ENCODE results near the gene EMILIN3. TPM values are rescaled to one million over a fixed set of nuclear protein-coding genes. Genes with fewer than 3 reads are reported as not detected.

EMILIN3 gene
- total RNA-seq, 1 experiment from 2014 or later: 5.9 TPM

DNA sequence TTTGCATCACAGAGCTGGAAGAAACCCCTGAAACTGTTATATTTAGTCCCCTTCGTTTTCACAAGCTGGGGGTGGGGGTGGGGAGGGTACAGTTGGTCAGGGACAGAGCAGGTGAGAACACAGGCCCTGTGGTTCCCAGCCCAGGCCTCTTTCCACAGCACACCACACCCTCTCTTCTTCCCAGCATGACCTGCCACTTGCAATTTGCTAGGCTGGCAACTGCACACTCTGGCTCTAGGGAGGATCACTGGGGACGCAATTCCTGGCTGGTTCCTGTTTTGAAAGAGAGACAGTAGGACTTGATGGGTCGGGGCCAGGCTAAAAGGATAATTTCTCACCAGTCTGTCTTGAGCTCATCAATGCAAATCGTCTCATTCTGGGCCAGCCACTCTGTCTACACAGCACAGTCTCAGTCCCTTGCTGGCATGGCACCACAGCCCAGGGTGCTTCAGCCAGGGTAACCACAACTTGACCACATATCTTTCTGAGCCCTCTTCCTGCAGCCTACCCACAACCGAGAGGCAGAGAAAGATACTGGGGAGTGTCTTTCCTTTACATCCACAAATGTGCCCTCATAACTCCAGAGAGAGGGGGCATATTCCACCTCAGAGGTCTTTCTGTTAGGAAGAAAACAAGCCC is 41.7 kb upstream of the EMILIN3 start:
- Histone ChIP-seq H4K5ac (ENCODE audit: insufficient read length, low read depth, low read length) (no peak overlapping the region), H3K79me2 (ENCODE audit: insufficient read depth, low read length) (no peaks in the 10 kb centered on the region), H3K27ac (ENCODE audit: insufficient read length, low read depth, low read length) (no peak overlapping the region), H2BK20ac (ENCODE audit: low read depth, low read length, poor library complexity, severe bottlenecking) (no peak overlapping the region), H3K56ac (ENCODE audit: insufficient read length, low read depth, low read length) (no peak overlapping the region), H3K23me2 (ENCODE audit: insufficient read length, low read depth, low read length, poor library complexity, severe bottlenecking) (no peaks in the 10 kb centered on the region), H4K8ac (replicated peaks; ENCODE audit: insufficient read length, low read depth, low read length) (no peak overlapping the region), H3K27me3 (ENCODE audit: insufficient read depth, low read length) (no peaks in the 10 kb centered on the region), H2BK5ac (ENCODE audit: insufficient read length, low read length) (no peak overlapping the region), H3K4me2 (ENCODE audit: insufficient read depth, insufficient read length, low read length) (no peak overlapping the region), H3K4ac (ENCODE audit: low read depth, low read length) (no peak overlapping the region), H2BK15ac (ENCODE audit: low read depth, low read length) (no peak overlapping the region), H3K9ac (ENCODE audit: extremely low read depth, insufficient read length, low read length) (no peak overlapping the region), H3K23ac (ENCODE audit: insufficient read length, low read depth, low read length) (no peak overlapping the region), H3K79me1 (ENCODE audit: insufficient read depth, low read depth, low read length, poor library complexity, severe bottlenecking) (no peaks in the 10 kb centered on the region), H3K4me1 (ENCODE audit: insufficient read depth, low read length) (no peaks in the 10 kb centered on the region), H3T11ph (ENCODE audit: low read length) (no peak overlapping the region), H2AFZ (ENCODE audit: low read length) (no peak overlapping the region), H3K9me3 (ENCODE audit: control insufficient read depth, low read depth, low read length) (no peaks in the 10 kb centered on the region), H4K20me1 (ENCODE audit: control insufficient read depth, insufficient read depth, insufficient read length) (no peaks in the 10 kb centered on the region), H4K91ac (ENCODE audit: insufficient read length, low read depth, low read length) (no peak overlapping the region), H2BK120ac (ENCODE audit: low read depth, low read length, poor library complexity, severe bottlenecking) (no peak overlapping the region), H3K18ac (ENCODE audit: insufficient read length, low read depth, low read length) (no peak overlapping the region), H2AK5ac (ENCODE audit: insufficient read length, low read length) (no peak overlapping the region), H3K14ac (ENCODE audit: insufficient read depth, low read length) (no peak overlapping the region), H2BK12ac (ENCODE audit: insufficient read length, low read depth, low read length) (no peak overlapping the region)
- no peaks in the 10 kb centered on the region for H3K27me3 Mint-ChIP-seq (ENCODE audit: low read depth)
- no peak overlapping the region for H3K4me3 Mint-ChIP-seq
- TF ChIP-seq CTCF (conservative IDR thresholded peaks at IDR 0.05): no peak
- no CpG with 5 or more reads among the region's 5 CpGs for WGBS (ENCODE audit: extremely low coverage, insufficient read length, low lambda C conversion rate)
- no peaks in the 10 kb centered on the region for H3K9me3 Mint-ChIP-seq
- no peaks in the 10 kb centered on the region for H3K4me1 Mint-ChIP-seq
- H3K36me3 Mint-ChIP-seq (ENCODE audit: insufficient read depth in 1 of 3, low read depth in 3 of 3): peaks cover 30 to 88% (median 86%) of the 10 kb centered on the region in 3 experiments
- H3K27ac Mint-ChIP-seq: 0 out of 7 replicates have a peak overlapping the region, but pooled peaks of 1 of the 3 experiments have one; percentile 11
- DNase-seq: no peak
